OCI-LY7 (cell line): ENCODE data around the gene MAST1. TPM values are rescaled to one million over a fixed set of nuclear protein-coding genes. Genes with fewer than 3 reads are reported as not detected.

ENCODE experiments used
- BruUV-seq: library from RNA; stranded (reverse); fragments of 400-500 nt; replicated peaks from 2 replicates; lab custom pipeline; 2021; lab: Mats Ljungman, UMichigan
- CTCF ChIA-PET: fragments of 300-600 bp; sonication (Branson Sonifier 250); formaldehyde crosslinking; loops from one replicate; lab custom pipeline; 2022; ENCODE audit warnings: antibody characterized with exemption; ENCODE audit not compliant: unreplicated experiment; lab: Charles Lee
- POLR2A ChIA-PET: fragments of 300-600 bp; sonication (Branson Sonifier 250); formaldehyde crosslinking; loops from one replicate; lab custom pipeline; 2022; ENCODE audit warnings: antibody characterized with exemption; lab: Charles Lee
- DNase-seq: peaks from one replicate; pipeline ENCODE4 v3.0.0-alpha.2; 2015; ENCODE audit warnings: low spot score
- H2AFZ ChIP-seq: fragments of 200-600 bp; sonication (generic), shearing (Covaris generic); 2 replicates; pipeline ENCODE4 v1.6.1; 2014; ENCODE audit warnings: mild to moderate bottlenecking, antibody characterized with exemption, low read length, moderate library complexity
- H3K27ac ChIP-seq: fragments of 200-600 bp; sonication (generic); 2 replicates; pipeline ENCODE4 v1.5.1; 2014; ENCODE audit warnings: mixed run types, low read depth, mild to moderate bottlenecking, moderate library complexity, low read length, inconsistent platforms; ENCODE audit not compliant: poor library complexity, severe bottlenecking
- H3K36me3 ChIP-seq: fragments of 200-600 bp; sonication (generic); 2 replicates; pipeline ENCODE4 v1.6.1; 2014; ENCODE audit warnings: mild to moderate bottlenecking, antibody characterized with exemption, low read length, moderate library complexity, mixed read lengths; ENCODE audit not compliant: insufficient read depth
- H3K4me1 ChIP-seq: fragments of 200-600 bp; sonication (generic); 2 replicates; pipeline ENCODE4 v1.5.1; 2014; ENCODE audit warnings: mild to moderate bottlenecking, low read length; ENCODE audit not compliant: insufficient read depth, poor library complexity, severe bottlenecking
- H3K4me2 ChIP-seq: fragments of 200-600 bp; sonication (generic); 2 replicates; pipeline ENCODE4 v1.6.1; 2014; ENCODE audit warnings: mild to moderate bottlenecking, low read length
- H3K4me3 ChIP-seq: fragments of 200-600 bp; sonication (generic); 2 replicates; pipeline ENCODE4 v1.5.1; 2014; ENCODE audit warnings: mild to moderate bottlenecking, low read depth, low read length; ENCODE audit not compliant: poor library complexity, severe bottlenecking
- H3K79me2 ChIP-seq: fragments of 200-600 bp; sonication (generic); 2 replicates; pipeline ENCODE4 v1.6.1; 2016; ENCODE audit warnings: low read depth, mild to moderate bottlenecking, low read length, moderate library complexity, mixed read lengths; ENCODE audit not compliant: insufficient read depth
- H3K9me2 ChIP-seq: fragments of 200-600 bp; sonication (generic); 2 replicates; pipeline ENCODE4 v1.6.1; 2016; ENCODE audit warnings: mild to moderate bottlenecking, low read length, mixed read lengths; ENCODE audit not compliant: insufficient read depth
- H3K9me3 ChIP-seq: fragments of 200-600 bp; sonication (generic); 2 replicates; pipeline ENCODE4 v1.6.1; 2014; ENCODE audit warnings: mild to moderate bottlenecking, mixed run types, low read length, mixed read lengths
- H4K20me1 ChIP-seq: fragments of 200-600 bp; sonication (generic); 2 replicates; pipeline ENCODE4 v1.6.1; 2014; ENCODE audit warnings: mild to moderate bottlenecking, antibody characterized with exemption, low read length, moderate library complexity, mixed read lengths; ENCODE audit not compliant: insufficient read depth
- CTCF ChIP-seq: fragments of 200-600 bp; sonication (generic); conservative IDR thresholded peaks from 2 replicates; pipeline ENCODE4 v1.5.1; 2014; ENCODE audit warnings: mild to moderate bottlenecking, antibody characterized with exemption, low read length, moderate library complexity, mixed read lengths
- EZH2phosphoT487 ChIP-seq: fragments of 200-600 bp; sonication (generic); IDR thresholded peaks from 2 replicates; pipeline ENCODE4 v1.6.1; 2018; ENCODE audit warnings: low read depth, borderline replicate concordance, mild to moderate bottlenecking, mixed run types, antibody characterized with exemption, low read length, moderate library complexity, mixed read lengths
- intact Hi-C: fragments of 100-400 bp; cut with micrococcal nuclease; formaldehyde crosslinking; loops from one replicate; pipeline ENCODE4 v1.10.0; 2022; ENCODE audit not compliant: unreplicated experiment
- total RNA-seq, 2 experiments: library from RNA; depleted of rRNA in 1 of 2; stranded (reverse); fragments of >200 nt in 1 of 2; shearing (Covaris generic) in 1 of 2; gene quantifications; 2 replicates each; pipeline ENCODE4 v1.2.3, GENCODE V29; 2014 to 2022

The MAST1 gene
- total RNA-seq, 2 experiments from 2014 or later: 9.1 to 21.1 TPM

DNA sequence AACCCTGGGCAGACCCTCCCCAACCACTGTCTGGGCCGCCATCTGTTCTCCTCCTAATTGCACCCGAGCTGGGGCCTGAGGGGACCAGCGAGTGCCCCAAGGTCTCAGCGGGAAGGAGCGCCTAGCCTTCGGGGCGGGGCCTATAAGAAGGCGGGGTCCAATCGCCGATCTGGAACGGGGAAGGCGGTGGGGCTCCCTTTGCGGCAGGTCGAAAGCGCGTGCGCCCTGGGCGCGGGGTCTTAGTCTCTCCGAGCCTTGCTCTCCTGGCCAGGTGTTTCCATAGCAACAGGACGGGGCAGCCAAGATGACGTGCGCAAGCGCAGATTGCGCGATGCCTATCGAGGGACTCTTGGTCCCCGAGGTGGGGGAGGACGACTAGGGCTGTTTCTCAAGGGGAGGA is 2.8 kb downstream of the MAST1 start:
- Histone ChIP-seq H3K4me1 (peaks cover 45% of the 10 kb centered on the region), H3K4me3 (peak overlapping the region; percentile 12), H3K79me2 (no peaks in the 10 kb centered on the region), H3K9me3 (no peaks in the 10 kb centered on the region), H3K9me2 (no peaks in the 10 kb centered on the region), H3K4me2 (peak overlapping the region; percentile 90), H3K36me3 (peaks cover 6% of the 10 kb centered on the region; the same call in 1 of the 2 replicates), H3K27ac (no peak overlapping the region), H4K20me1 (no peaks in the 10 kb centered on the region), H2AFZ (no peak overlapping the region)
- BruUV-seq: no TSS peak
- no peak for TF ChIP-seq EZH2phosphoT487
- TF ChIP-seq CTCF: no peak
- no peak for DNase-seq
- POLR2A ChIA-PET: no interaction called here
- CTCF ChIA-PET: no interaction called here
- intact Hi-C loops: no loop called here

DNA sequence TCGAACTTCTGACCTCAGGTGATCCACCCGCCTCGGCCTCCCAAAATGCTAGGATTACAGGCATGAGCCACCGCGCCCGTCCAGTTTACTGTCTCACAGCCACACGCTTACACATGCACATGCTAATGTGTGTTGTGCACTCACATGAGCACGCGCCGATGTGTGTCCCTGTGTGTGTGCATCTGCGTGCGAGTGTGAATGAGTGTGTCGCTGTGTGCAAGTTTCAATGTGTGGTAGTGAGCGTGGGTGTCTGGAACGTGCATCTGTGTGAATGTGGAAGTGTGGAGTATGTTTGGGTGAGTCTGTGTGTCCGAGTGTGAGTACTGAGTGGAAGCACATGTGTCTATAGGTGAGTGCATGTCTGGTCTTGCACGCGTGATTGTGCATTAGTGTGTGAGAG is 4.2 kb downstream of the MAST1 start:
- H3K79me2 ChIP-seq: no peaks in the 10 kb centered on the region
- H3K4me3 ChIP-seq: no peak overlapping the region
- no peak for DNase-seq
- H3K36me3 ChIP-seq: peaks cover 6% of the 10 kb centered on the region; the same call in 1 of the 2 replicates
- H3K4me2 ChIP-seq: no peak overlapping the region
- no peak overlapping the region for H3K27ac ChIP-seq
- H4K20me1 ChIP-seq: no peaks in the 10 kb centered on the region
- H2AFZ ChIP-seq: no peak overlapping the region
- POLR2A ChIA-PET: no interaction called here
- TF ChIP-seq EZH2phosphoT487: no peak
- TF ChIP-seq CTCF: no peak
- CTCF ChIA-PET: no interaction called here
- peaks cover 38% of the 10 kb centered on the region for H3K4me1 ChIP-seq
- BruUV-seq: no TSS peak
- no peaks in the 10 kb centered on the region for H3K9me2 ChIP-seq
- no peaks in the 10 kb centered on the region for H3K9me3 ChIP-seq
- intact Hi-C loops: no loop called here

DNA sequence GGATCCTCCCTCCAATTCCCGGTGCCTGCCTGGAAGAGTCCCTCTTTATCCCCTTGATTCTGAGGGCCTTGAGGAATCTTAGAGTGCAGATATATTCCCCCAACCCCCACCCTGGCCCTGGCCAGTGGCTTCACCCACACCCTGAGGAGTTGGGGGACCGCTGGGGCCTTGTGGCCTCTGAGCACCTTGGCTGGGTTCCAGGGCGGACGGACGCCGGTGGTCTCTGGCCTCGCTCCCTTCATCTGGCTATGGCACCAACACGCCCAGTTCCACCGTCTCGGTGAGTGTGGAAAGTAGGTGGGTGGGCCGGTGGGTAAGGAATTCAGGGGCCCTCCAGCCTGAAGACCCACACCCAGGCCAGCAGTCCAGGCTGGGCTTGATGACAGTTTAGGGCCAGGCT is 5.0 kb downstream of the MAST1 start:
- no peaks in the 10 kb centered on the region for H4K20me1 ChIP-seq
- H3K9me3 ChIP-seq: no peaks in the 10 kb centered on the region
- H3K4me2 ChIP-seq: no peak overlapping the region
- H2AFZ ChIP-seq: no peak overlapping the region
- H3K4me1 ChIP-seq: peaks cover 32% of the 10 kb centered on the region
- no peaks in the 10 kb centered on the region for H3K9me2 ChIP-seq
- intact Hi-C loops: no loop called here
- no peak for DNase-seq
- H3K4me3 ChIP-seq: no peak overlapping the region
- peaks cover 12% of the 10 kb centered on the region for H3K36me3 ChIP-seq
- BruUV-seq: no TSS peak
- ChIA-PET POLR2A (no interaction called here), CTCF (no interaction called here)
- H3K79me2 ChIP-seq: no peaks in the 10 kb centered on the region
- no peak overlapping the region for H3K27ac ChIP-seq
- TF ChIP-seq CTCF (no peak), EZH2phosphoT487 (no peak)
